HL-60 (cell line): Measurements from ENCODE around the gene EXOC4.

ENCODE experiments used
- DNase-seq, 2 experiments: peaks; one replicate each; pipeline ENCODE4 v3.0.0-alpha.2; 2010 to 2020; ENCODE audit warnings: low read depth in 1 of 2, low spot score in 1 of 2
- H3K27ac ChIP-seq: fragments of 250-450 bp; sonication (Bioruptor Pico); replicated peaks from 2 replicates; pipeline ENCODE4 v1.5.1; 2020; ENCODE audit warnings: mild to moderate bottlenecking, moderate library complexity
- H3K27me3 ChIP-seq: fragments of 250-450 bp; sonication (Bioruptor Pico); 2 replicates; pipeline ENCODE4 v1.5.1; 2021; ENCODE audit warnings: mild to moderate bottlenecking, moderate library complexity; ENCODE audit not compliant: insufficient read depth, poor library complexity, severe bottlenecking
- H3K4me3 ChIP-seq: replicated peaks from 2 replicates; pipeline ENCODE4 v1.5.1; 2011; ENCODE audit warnings: mild to moderate bottlenecking, control low read depth, low read length; ENCODE audit not compliant: insufficient read depth
- GABPA ChIP-seq: IDR thresholded peaks from 2 replicates; pipeline ENCODE4 v1.6.1; 2012; ENCODE audit warnings: low read depth
- POLR2AphosphoS5 ChIP-seq: IDR thresholded peaks from 2 replicates; pipeline ENCODE4 v1.6.1; 2012; ENCODE audit warnings: low read depth
- SPI1 ChIP-seq: IDR thresholded peaks from 2 replicates; pipeline ENCODE4 v1.6.1; 2012; ENCODE audit warnings: low read depth, mild to moderate bottlenecking, borderline replicate concordance
- TF ChIP-seq, protein P1 (sequence below): IDR thresholded peaks from 2 replicates; pipeline ENCODE4 v1.6.1; 2012; ENCODE audit warnings: low read depth; ENCODE audit not compliant: insufficient replicate concordance
- TF ChIP-seq, protein P2 (sequence below): IDR thresholded peaks from one replicate; pipeline ENCODE4 v1.5.1; 2011; ENCODE audit warnings: low read length, control low read depth, inconsistent platforms; ENCODE audit not compliant: insufficient read depth

Gene EXOC4

DNA sequence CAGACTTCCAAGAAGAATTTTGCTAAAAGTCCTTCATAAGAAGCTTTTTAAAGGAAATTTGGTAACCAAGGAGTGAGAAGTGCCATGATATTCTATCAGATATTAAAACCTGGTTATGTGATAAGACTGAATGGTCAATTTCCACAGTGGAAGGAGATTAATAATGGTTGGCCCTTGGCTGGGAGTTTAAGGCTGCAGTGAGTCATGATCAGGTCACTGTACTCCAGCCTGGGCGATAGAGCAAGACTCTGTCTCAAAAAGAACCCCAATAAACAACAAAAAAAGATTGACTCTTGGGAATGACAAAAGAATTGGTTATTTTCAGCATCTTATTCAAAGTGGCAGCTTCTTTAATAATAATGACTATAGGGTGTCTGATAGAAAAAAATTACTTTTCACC lies 37.2 kb downstream of the EXOC4 start:
- H3K4me3 ChIP-seq = no peak overlapping the region
- DNase-seq = no peak
- no peak for TF ChIP-seq POLR2AphosphoS5
- no peak for TF ChIP-seq GABPA
- TF ChIP-seq, protein P1, sequence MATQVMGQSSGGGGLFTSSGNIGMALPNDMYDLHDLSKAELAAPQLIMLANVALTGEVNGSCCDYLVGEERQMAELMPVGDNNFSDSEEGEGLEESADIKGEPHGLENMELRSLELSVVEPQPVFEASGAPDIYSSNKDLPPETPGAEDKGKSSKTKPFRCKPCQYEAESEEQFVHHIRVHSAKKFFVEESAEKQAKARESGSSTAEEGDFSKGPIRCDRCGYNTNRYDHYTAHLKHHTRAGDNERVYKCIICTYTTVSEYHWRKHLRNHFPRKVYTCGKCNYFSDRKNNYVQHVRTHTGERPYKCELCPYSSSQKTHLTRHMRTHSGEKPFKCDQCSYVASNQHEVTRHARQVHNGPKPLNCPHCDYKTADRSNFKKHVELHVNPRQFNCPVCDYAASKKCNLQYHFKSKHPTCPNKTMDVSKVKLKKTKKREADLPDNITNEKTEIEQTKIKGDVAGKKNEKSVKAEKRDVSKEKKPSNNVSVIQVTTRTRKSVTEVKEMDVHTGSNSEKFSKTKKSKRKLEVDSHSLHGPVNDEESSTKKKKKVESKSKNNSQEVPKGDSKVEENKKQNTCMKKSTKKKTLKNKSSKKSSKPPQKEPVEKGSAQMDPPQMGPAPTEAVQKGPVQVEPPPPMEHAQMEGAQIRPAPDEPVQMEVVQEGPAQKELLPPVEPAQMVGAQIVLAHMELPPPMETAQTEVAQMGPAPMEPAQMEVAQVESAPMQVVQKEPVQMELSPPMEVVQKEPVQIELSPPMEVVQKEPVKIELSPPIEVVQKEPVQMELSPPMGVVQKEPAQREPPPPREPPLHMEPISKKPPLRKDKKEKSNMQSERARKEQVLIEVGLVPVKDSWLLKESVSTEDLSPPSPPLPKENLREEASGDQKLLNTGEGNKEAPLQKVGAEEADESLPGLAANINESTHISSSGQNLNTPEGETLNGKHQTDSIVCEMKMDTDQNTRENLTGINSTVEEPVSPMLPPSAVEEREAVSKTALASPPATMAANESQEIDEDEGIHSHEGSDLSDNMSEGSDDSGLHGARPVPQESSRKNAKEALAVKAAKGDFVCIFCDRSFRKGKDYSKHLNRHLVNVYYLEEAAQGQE = no peak
- TF ChIP-seq, protein P2, sequence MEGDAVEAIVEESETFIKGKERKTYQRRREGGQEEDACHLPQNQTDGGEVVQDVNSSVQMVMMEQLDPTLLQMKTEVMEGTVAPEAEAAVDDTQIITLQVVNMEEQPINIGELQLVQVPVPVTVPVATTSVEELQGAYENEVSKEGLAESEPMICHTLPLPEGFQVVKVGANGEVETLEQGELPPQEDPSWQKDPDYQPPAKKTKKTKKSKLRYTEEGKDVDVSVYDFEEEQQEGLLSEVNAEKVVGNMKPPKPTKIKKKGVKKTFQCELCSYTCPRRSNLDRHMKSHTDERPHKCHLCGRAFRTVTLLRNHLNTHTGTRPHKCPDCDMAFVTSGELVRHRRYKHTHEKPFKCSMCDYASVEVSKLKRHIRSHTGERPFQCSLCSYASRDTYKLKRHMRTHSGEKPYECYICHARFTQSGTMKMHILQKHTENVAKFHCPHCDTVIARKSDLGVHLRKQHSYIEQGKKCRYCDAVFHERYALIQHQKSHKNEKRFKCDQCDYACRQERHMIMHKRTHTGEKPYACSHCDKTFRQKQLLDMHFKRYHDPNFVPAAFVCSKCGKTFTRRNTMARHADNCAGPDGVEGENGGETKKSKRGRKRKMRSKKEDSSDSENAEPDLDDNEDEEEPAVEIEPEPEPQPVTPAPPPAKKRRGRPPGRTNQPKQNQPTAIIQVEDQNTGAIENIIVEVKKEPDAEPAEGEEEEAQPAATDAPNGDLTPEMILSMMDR = no peak
- TF ChIP-seq SPI1 = no peak

DNA sequence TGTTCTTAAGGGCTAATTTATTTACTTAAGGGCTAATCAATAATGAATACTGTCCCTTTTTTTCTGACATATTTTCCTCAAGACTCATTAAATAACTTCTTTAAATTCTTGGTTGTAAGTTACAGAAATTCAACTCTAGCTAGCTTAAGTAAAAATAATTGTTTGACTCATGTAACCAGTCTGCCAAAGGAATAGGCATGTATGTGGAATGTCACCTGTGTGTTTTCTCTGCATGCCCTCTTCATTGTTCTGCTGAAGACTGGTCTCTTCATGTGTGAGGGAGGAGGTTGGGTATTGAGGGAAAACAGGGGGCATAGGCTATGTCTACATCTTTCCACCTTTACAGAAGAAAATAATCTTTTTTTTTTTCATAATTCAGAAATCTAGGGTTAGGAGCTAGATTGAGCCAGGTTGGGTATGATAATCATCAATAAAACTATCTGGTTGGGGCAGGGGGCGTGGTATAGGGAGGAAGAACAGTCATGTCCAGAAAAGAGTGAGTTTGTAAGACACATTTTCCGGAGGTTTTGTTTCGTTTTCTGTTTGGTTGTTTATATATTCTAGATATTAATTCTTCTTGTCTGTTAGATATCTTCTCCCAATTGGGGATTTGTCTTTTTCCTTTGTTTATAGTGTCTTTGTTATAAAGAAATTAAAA lies 37.9 kb downstream of the EXOC4 start:
- no peak for DNase-seq
- Histone ChIP-seq H3K4me3 (no peak overlapping the region), H3K27me3 (no peaks in the 10 kb centered on the region), H3K27ac (no peak overlapping the region)
- TF ChIP-seq, protein P1 = no peak
- TF ChIP-seq, protein P2 = no peak
- TF ChIP-seq POLR2AphosphoS5 (no peak), GABPA (no peak), SPI1 (no peak)

More for the DNA sequence above, 37.2 kb downstream of the EXOC4 start:
- no peak overlapping the region for H3K27ac ChIP-seq
- H3K27me3 ChIP-seq = no peaks in the 10 kb centered on the region

DNA sequence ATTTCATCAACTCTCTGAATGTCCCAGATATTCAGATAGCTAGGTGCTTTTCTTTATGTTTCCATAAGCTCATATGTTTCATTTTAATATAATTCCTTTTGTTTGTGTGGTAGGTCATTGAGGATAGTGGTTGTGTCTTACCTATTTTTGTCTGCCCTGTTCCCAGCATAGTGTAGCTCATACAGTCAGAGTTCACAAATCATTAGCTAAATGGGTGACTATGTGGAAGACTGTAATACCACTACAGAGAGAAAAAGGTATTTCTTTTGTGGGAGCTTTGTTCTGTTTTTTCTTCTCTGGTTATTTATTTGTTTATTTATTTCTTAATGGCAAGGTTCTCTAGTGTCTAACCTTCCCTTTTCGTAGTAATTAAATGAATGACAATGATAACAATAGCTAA lies 39.8 kb downstream of the EXOC4 start:
- H3K4me3 ChIP-seq = no peak overlapping the region
- TF ChIP-seq POLR2AphosphoS5 = no peak
- TF ChIP-seq SPI1 = no peak
- no peak for TF ChIP-seq GABPA
- TF ChIP-seq, protein P1 = no peak
- TF ChIP-seq, protein P2 = no peak
- H3K27ac ChIP-seq = no peak overlapping the region
- no peak for DNase-seq
- H3K27me3 ChIP-seq = no peaks in the 10 kb centered on the region
